ENCODE results near the gene CERK. TPM values are rescaled to one million over a fixed set of nuclear protein-coding genes. Genes with fewer than 3 reads are reported as not detected.
"Not testable (repeated sequence)": the region's sequence is repeated elsewhere in the genome, so short reads cannot be mapped to it uniquely, and the experiment has no call there.

Gene CERK
- total RNA-seq, 1 donor from 2014 or later, result 67.5 TPM

- Mint-ChIP-seq H3K27me3 (no peaks in the 10 kb centered on the region), H3K9me3 (peaks cover 6% of the 10 kb centered on the region), H3K4me3 (no peak overlapping the region), H3K36me3 (peaks cover 30% of the 10 kb centered on the region), H3K4me1 (ENCODE audit: unreplicated experiment) (peaks cover 30% of the 10 kb centered on the region), H3K27ac (peak overlapping the region; percentile 43)
- TF ChIP-seq CTCF (conservative IDR thresholded peaks at IDR 0.05), result no peak
- DNase-seq (ENCODE audit: extremely low spot score, unreplicated experiment), result no peak
These were observed 91.4 kb downstream of the CERK start for GRCh38 chr22:46646531-46647215.

- H3K4me3 Mint-ChIP-seq; DNase-seq (ENCODE audit: extremely low spot score, unreplicated experiment); H3K9me3 Mint-ChIP-seq; H3K27me3 Mint-ChIP-seq: not testable (repeated sequence)
- H3K27ac Mint-ChIP-seq, result peak overlapping the region; percentile 12
- H3K4me1 Mint-ChIP-seq (ENCODE audit: unreplicated experiment), result peaks cover 29% of the 10 kb centered on the region
- peaks cover 33% of the 10 kb centered on the region for H3K36me3 Mint-ChIP-seq
These were observed 95.1 kb downstream of the CERK start for GRCh38 chr22:46642840-46643480.

GRCh38 chr22:46641811-46642266 is 96.2 kb downstream of the CERK start:
- Mint-ChIP-seq H3K27me3 (no peaks in the 10 kb centered on the region), H3K27ac (peak overlapping the region; percentile 34), H3K9me3 (peaks cover 6% of the 10 kb centered on the region), H3K36me3 (peaks cover 32% of the 10 kb centered on the region), H3K4me3 (no peak overlapping the region), H3K4me1 (ENCODE audit: unreplicated experiment) (peaks cover 27% of the 10 kb centered on the region)
- no peak for DNase-seq (ENCODE audit: extremely low spot score, unreplicated experiment)
- TF ChIP-seq CTCF (conservative IDR thresholded peaks at IDR 0.05), result no peak

GRCh38 chr22:46640293-46641055 is 97.6 kb downstream of the CERK start:
- no peak for TF ChIP-seq CTCF (conservative IDR thresholded peaks at IDR 0.05)
- Mint-ChIP-seq H3K9me3 (peaks cover 6% of the 10 kb centered on the region), H3K27me3 (no peaks in the 10 kb centered on the region), H3K4me3 (no peak overlapping the region), H3K27ac (no peak overlapping the region), H3K4me1 (ENCODE audit: unreplicated experiment) (peaks cover 23% of the 10 kb centered on the region), H3K36me3 (peaks cover 28% of the 10 kb centered on the region)
- no peak for DNase-seq (ENCODE audit: extremely low spot score, unreplicated experiment)

- Mint-ChIP-seq H3K27ac (no peak overlapping the region), H3K4me1 (ENCODE audit: unreplicated experiment) (peaks cover 23% of the 10 kb centered on the region), H3K27me3 (no peaks in the 10 kb centered on the region), H3K9me3 (peaks cover 6% of the 10 kb centered on the region), H3K36me3 (peaks cover 28% of the 10 kb centered on the region), H3K4me3 (no peak overlapping the region)
- no peak for DNase-seq (ENCODE audit: extremely low spot score, unreplicated experiment)
- TF ChIP-seq CTCF (conservative IDR thresholded peaks at IDR 0.05), result no peak
These were observed 98.2 kb downstream of the CERK start for GRCh38 chr22:46639843-46640242.
